NCI-H82 (cell line): Measurements from ENCODE around the gene LYRM1.
"Not testable (repeated sequence)": the region's sequence is repeated elsewhere in the genome, so short reads cannot be mapped to it uniquely, and the experiment has no call there.

Experiments used
- DNase-seq: peaks from one replicate; lab custom pipeline; 2025; lab: John Stamatoyannopoulos, UW

Gene LYRM1, protein sequence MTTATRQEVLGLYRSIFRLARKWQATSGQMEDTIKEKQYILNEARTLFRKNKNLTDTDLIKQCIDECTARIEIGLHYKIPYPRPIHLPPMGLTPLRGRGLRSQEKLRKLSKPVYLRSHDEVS

DNA sequence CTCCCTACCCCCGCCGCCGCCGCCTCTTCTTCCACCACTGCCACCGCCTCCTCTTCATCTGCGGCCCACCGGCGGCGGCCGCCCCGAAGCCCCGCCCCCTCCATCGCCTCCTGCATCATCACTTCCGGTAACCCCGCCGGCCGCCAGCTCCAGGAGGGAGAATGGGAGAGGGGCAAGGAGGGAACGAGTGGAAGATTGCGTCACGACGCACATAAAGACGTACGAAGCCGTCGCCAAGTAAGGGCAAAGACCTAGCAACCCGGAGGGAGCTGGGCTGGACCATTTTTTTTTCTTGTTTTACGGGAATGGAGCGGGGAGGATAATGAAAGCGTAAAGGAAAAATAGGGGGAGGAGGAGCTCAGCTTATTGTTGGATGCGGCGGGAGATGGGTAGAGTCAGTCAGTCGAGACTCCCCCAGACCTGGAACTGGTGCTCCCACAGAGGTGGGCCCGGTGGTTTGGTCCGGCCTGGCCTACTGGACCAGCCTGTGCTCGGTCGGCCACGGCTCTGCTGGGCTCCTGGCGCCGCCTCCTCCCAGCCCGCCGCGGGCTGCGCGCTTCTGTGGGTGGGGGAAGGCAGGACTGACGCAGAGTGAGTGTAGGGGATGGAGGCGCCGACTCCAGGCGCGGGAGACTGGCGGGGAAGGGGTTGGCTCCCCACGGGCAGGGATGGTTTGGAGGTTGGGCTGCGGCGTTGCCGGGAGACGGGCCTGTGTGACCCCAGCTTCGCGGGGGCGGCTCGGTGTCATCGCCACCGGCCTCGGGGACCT is at the start of gene LYRM1, which contains the start of gene DCUN1D3:
Gene LYRM1 (plus strand): TSS at position 473 of the 769 bp plus-strand sequence. CDS start 14,785 bp downstream, outside the sequence.
Gene DCUN1D3 (minus strand): TSS at position 60 of the 769 bp plus-strand sequence. CDS start 37,820 bp downstream, outside the sequence.
- peak; percentile 99 for DNase-seq

DNA sequence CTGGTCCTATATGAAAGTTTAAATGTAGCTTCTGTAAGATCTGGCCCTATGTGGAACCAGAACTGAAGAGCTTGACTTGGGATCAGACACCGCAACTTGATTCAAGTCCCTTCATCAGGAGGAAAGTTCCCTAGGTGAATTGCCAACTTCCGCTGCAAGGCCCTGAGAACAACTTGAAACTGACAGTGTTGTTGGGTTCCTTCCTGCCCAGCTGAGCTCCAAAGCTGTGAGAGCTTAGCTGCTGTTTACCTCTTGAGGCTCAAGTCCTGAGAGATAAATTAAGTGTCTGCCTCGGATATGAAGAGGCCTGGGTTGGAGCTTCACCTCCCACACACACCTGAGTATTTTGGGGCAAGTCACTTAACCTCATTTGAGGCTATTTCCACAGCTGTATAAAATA is 49.6 kb upstream of the LYRM1 start:
- DNase-seq: peak; percentile 73

DNA sequence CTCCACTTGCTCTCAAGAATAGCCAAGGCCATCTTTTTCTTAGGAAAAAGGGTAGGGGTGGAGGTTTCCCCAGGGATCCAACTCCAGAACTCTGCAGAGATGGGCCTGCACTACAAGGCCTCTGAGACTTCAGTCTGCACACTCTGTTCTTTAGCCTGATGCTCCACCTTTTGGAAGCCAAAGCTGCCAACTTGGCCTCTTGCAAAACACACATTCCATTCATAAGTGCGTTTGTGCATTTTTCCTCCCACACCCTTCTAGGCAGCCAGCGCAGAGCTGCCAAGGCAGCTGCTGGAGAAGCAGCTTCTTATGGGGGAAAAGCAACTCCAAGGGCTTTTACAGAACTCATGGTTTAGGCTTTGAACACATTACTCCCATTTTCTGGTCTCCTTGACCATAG is 49.0 kb upstream of the LYRM1 start:
- DNase-seq: peak; percentile 21

DNA sequence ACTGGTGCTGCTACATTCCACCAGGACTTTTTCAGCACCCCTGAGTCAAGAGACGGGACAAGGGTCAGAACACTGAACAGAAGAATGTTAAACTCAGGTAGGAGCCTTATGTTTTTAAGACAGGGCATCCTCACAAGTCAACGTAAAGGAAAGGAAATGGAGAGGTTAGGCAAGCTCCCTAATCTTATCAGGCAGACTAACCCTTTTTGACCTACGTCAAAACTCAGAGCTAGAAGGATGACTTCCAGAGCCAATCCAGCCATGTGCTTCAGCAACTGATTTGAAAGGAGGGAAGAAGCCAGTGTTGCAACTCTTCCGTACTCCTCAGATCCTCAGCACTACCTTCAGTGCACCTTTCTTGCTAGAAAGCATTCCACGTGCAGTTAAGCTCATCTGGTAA is 47.4 kb upstream of the LYRM1 start:
- DNase-seq: peak; percentile 72

DNA sequence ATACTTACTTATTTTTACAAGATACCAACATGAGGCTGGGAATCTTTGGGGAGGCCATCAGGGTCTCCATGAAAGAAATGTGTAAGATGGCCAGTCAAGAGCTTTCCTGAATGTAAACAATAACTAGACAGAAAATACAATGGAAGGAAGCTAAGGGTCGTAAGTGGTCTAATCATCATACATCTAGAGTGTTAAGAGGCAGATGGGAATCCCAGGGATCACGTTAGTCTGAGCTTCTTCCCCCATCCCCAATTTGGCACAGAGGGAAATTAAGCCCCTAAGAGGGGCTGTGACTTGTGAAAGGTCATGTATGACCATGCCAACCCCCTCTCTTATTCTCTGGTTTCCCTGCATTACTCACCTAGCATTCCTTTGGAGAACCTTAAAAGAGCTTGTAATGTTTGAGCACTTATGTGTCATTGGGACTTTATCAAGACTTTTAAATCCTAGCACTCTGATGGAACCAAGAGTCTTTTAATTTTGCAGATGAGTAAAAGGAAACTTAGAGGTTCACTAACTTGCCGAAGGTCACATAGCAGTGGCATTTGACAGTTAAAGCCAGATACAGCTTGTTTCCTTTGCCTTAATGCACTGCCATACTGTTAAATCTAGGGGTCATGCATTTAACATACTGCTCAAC is 46.5 kb upstream of the LYRM1 start:
- peak; percentile 54 for DNase-seq

DNA sequence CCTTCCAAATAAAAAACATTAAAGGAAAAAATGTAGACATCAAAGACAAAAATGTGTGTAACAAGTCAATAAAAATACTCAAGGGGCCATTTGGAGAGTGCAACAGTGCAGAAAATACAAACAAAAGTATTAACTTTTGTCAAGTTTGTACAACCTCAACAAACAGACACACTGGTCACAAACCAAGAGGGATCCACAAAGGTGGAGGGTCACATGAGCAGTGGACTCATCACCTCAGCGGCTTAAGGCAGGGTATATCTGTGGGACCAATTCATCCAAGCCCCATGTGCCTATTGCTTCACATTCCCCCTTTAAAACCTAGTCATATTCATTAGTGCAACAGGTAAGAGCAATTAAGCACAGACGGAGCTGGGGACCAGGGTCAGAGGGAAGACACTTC is 45.6 kb upstream of the LYRM1 start:
- peak; percentile 6 for DNase-seq

DNA sequence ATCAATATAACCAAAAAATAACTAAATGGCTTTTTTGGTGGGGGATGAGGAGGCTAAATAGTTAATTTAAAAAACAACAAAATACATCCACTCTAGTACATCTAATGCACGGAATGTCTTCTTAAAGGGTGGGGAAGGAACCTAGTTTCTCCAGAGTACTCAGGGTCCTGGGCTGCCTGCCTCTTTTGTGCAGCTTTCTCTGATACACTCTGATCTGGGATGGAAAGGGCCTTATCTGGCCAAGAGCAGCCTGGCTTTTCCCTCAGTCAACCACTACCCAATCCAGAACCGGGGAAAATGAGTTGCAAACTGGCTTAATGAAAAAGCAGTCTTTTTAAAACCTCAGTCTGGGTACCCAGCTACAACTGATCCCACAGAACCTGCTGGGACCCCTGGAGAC is 43.3 kb upstream of the LYRM1 start:
- no peak for DNase-seq

DNA sequence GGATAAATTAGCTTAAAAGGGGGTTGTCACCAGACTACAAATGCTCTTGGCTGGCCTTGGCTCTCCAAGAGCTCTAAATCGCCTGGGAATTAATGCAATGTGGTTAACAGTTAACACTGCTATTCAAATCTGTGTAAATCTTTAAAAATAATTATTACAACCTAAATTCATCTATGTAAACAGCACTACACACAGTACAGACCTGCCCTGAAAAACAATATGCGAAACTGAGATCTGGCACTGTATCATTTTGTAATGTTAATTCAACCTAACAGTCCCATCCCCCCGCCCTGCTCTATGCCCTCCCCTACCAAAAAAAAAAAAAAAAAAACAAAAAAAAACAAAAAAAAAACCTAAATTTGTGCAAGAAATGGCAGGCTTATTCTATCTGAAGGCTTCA is 41.3 kb upstream of the LYRM1 start:
- DNase-seq: no peak

DNA sequence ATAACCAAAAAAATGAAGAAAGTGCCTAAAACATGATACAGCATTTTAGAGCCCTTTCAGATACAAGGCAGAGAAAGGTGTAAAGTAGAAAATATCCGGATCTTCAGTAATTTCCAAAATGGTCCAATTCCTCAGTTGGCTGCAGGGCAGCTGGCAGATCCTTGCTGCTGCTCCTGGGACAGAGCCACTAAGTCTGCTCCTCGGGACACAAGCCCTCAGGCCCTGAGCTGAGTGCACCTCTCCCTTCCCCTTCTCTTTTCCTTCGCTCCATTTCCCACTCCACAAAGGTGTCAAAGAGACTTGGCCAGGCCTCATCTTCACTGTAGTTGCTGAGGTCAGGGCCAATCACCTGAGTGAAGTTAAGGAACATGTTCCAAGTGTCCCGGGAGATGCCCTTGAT is 40.9 kb upstream of the LYRM1 start:
- DNase-seq: no peak

DNA sequence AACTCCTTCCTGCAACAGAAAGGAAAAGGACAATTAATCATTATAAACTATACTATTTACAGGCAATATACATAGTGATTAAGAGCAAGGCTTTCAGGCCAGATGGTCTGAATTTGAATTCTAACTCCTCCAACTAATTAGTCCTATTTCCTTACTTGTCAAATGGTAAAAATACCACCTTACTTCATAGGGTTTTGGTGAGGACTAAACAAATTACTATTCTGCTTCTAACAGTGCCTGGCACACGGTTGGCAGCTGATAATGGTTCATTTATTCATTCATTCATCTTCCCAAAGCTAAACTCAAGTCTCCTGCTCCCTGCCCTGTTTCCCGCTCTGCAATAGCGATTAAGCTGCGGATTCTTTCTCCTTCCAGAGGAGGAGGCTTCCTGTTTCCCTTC is 40.2 kb upstream of the LYRM1 start:
- no peak for DNase-seq

DNA sequence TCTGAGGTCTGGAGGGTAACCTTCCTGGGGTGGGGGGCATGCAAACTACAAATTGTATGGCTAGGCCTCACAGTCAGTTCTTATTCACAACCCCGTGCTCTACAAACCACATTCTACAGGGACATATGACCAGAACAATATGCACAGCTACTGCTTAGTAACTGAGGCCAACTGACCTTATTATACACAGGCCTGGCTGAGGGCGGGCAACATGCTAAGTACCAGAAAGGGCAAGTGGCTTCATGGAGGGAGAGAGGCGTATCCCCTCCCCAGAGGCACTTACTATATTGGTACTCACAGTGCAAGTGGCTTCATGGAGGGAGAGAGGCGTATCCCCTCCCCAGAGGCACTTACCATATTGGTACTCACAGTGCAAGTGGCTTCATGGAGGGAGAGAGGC is 39.6 kb upstream of the LYRM1 start:
- not testable (repeated sequence) for DNase-seq

DNA sequence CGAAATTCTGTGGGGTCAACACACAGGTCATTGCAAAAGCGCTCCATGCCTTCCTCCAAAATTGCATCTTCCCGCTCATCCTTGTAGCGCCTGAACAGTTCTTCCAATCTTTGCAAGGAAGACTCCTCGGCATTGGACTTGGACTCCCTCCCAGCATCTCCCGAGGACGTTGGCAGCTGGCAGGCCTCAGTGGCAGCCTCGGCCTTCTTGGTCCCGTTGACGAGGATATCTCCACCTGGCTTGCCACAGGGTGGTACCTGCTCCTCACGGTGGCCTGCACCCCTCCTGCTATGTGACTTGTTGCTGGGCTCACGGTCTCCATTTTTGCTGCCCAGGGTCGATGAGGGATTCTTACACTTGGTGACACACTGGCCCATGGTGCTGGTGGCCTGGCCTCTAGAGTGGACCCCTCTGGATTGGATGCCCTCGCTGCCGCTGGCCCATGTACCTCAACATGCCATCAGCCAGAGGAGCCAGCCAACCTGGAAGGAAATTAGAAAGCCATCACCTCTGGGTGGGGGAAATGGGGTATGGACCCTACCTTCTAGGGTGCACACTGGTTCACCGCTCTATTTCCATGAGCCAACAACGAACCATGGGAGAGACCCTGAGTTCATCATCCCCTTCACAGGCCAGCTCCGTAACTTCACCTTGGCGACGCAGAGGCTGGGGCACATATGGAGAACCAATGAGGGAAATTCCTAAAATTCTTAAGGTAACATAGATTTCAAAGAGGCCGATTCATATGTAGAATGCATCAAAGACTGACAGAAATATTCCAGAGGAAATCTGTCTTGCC is 38.2 kb upstream of the LYRM1 start:
- no peak for DNase-seq

DNA sequence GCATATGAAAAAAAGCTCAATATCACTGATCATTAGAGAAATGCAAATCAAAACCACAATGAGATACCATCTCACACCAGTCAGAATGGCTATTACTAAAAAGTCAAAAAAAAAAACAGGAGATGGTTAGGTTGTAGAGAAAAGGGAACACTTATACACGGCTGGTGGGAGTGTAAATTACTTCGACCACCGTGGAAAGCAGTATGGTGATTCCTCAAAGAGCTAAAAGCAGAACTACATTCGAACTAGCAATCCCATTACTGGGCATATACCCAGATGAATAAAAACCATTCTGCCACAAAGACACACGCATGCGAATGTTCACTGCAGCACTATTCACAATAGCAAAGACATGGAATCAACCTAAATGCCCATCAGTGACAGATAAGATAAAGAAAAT is 36.2 kb upstream of the LYRM1 start:
- DNase-seq: not testable (repeated sequence)

DNA sequence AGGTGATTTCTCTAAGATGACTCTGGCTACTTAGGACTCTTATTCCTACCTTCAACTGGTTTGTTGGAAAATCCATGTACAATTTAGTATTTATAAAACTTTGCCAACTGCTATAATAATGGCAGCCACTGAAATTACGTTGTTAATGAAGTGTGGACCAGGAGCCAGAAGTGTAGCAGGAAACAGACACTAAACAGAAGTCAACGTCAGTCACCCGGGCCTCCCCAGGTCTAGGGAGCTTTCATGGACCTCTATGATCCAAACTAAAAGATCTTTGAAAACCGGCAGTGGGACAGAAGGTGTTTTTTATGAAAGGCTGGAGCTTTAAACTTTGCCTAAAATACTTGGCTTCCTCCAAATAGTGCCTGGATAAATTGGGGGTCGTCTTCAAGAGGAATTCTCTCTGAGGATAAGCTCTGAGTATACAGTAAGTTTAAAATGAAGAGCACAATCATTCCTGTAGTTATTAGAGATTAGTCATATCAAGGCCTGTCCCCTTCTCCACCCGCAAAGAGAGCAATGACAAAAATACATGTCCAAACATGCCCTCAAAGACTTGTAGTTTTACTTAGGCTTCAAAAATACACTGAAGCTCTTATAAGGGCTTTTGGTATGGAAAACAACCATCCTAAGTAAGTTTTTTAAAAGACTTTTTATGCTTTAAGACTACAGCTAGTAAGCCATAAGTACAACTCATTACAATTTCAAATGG is 35.0 kb upstream of the LYRM1 start:
- peak; percentile 65 for DNase-seq

DNA sequence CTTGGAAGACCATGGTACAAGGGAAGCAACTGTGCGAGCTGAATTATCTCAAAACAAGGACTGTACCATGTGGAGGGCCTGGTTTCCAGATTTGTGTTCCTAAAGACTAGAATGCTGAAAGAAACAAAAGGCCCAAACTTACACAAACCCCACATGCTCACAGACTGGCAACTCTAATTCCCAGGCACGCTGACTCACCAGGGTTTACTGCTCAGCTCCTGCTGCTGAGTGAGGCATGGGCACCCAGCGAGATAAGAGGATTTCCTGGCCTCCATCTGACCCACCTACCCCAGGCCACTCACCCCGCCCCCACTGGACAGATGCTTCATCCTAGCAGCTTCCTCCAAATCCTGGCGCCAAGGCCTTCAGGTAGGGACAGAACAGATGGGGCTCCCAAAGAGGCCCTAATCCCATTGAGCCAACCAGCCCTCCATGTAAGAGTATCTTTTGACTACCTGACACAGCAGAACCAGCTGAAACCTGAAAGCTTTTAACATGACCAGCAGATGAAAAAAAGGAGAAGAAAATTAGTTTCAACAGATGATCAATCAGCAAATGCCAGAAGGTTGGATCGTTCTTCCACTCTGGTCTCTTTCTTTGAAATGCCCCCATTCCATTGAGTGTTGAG is 34.3 kb upstream of the LYRM1 start:
- peak; percentile 100 for DNase-seq

DNA sequence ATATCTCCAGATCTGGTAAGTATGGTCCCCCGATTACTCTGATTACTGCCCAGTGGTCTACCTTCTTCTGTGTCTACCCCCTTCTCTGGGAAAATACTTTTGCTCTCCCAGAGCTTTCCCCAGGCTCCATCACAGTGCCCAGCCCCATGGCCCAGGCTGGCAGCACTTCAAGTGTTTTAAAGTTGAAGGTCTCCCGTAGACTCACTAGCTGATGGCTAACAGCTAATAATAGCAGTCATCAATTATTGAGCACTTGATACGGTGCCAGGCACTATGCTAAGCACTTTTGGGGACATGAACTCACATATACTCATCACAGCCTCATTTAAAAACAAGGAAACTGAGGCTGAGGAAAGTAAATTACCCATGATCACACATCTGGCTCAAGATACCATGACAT is 33.8 kb upstream of the LYRM1 start:
- DNase-seq: peak; percentile 76

DNA sequence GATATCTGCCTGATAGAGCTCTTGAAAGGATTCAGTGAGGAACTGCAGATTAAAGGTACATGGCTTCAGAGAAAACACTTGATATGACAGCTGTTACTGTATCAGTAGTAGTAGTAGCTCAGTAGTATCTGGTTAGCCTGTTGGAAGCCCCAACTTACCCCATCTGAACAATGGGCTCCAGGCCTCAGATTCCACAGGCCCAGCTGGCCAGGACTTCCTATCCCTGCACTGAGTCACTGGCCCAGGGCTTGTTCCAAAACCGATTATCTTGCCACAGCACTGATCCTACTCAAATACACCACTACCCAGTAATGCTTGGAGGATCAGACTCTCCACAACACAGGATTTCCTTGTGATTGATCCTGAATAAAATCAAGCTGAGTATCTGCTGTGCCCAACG is 33.0 kb upstream of the LYRM1 start:
- peak; percentile 90 for DNase-seq

DNA sequence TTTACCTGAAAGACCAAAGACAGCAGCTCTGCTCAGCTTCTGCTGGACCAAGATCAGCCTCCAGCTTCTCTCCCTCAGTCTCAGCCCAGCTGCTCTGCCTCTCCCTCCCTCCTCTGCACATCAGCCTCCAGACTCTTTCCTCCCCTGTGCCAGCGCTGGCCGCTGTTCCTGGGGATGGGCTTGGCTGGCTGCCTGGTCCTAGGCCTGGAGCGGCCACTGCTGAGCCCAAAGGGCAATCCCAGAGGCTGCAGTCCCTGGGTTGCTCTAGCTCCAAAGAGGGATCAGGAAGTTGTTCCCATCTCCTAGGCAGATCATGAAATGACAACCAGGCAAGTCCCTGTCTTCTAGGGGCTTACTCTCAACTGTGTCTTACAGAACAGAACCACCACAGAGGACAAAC is 31.7 kb upstream of the LYRM1 start:
- DNase-seq: peak; percentile 64

DNA sequence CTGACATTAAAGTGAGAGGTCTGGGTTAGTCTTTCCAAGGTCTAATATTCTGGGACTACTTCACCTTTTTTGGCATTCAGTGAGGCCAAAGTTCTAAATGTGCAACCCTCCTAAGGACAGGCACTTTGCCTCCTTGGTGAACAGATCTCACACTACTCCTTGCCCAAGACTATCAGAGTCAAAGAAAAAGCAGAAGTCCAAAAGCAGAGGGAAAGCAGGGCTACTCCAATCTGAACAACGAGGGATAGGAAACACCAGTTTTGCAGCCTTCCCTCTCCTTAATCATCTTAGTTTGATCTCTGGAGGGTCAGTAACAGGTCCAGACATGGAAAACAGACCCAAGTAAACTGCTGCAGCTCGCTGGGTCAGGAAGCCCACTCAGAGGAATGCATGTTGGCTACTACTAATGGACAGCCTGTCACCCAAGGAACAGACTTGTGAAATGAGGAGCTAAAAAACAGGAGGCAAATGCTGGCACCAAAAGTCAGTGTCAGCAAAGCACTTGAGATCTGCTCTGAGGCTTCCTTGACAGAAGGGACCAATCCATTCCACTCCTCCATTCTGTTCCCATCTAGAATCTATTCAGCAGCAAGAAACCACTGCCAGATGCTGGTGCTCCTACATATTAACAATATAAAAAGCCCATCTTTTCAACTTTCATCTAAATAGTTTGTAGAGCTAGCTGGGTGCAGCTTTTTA is 30.3 kb upstream of the LYRM1 start:
- DNase-seq: peak; percentile 33

DNA sequence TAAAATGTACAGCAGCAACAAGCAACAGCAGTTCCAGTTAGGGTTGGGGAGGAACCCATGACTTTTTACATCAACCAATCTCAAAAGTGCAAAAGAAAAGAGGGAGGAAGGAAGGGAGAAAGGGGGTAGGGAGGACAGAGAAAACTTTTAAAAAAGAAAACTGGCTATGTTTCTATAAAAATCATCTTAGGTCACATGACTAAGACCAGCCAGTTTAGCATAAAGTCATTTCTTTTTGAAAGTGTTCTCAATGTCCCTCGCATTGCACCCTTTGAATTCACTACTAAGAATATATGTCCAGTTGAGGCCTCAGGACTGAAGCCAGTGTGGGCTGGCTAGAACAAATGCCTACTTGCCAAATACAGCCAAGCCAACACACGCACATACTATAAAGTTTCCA is 29.3 kb upstream of the LYRM1 start:
- no peak for DNase-seq
